Activated B cell treated with CpG ODN at 0.5 μM for 24 hours (primary cell): ENCODE data around the gene CHCHD1. TPM values are rescaled to one million over a fixed set of nuclear protein-coding genes. Genes with fewer than 3 reads are reported as not detected.
A peak's percentile ranks its signal among the peaks of the same experiment; 100 is the strongest.

Experiments used
- ATAC-seq: fragments of 200-7000 bp; cut with Tn5 transposase; one replicate; pipeline ENCODE4 v1.10.0; 2021; ENCODE audit warnings: low read depth, mild to moderate bottlenecking, moderate library complexity
- CTCF ChIA-PET: fragments of 350-600 bp; sonication (Branson Sonifier 250); formaldehyde crosslinking; loops from one replicate; lab custom pipeline; 2021; ENCODE audit warnings: antibody characterized with exemption; lab: Charles Lee
- POLR2A ChIA-PET: fragments of 350-600 bp; sonication (Branson Sonifier 250); formaldehyde crosslinking; loops from one replicate; lab custom pipeline; 2021; ENCODE audit warnings: antibody characterized with exemption; lab: Charles Lee
- DNase-seq: peaks from one replicate; pipeline ENCODE4 v3.0.0; 2022
- H3K27ac Mint-ChIP-seq: one replicate; pipeline ENCODE4 v1.8.0; 2020; ENCODE audit warnings: mixed read lengths
- H3K27me3 Mint-ChIP-seq: one replicate; pipeline ENCODE4 v1.8.0; 2021; ENCODE audit warnings: mixed read lengths
- H3K36me3 Mint-ChIP-seq: one replicate; pipeline ENCODE4 v1.8.0; 2021; ENCODE audit warnings: low read depth, mixed read lengths
- H3K4me1 Mint-ChIP-seq: one replicate; pipeline ENCODE4 v1.8.0; 2021; ENCODE audit warnings: mixed read lengths
- H3K4me3 Mint-ChIP-seq: one replicate; pipeline ENCODE4 v1.8.0; 2020; ENCODE audit warnings: mild to moderate bottlenecking, mixed read lengths
- H3K9me3 Mint-ChIP-seq: one replicate; pipeline ENCODE4 v1.8.0; 2020; ENCODE audit warnings: mixed read lengths
- CTCF ChIP-seq: fragments of 200-600 bp; IDR thresholded peaks from one replicate; pipeline ENCODE4 v1.8.0; 2022; ENCODE audit warnings: antibody characterized with exemption, mild to moderate bottlenecking
- intact Hi-C: fragments of 100-400 bp; cut with micrococcal nuclease; formaldehyde crosslinking; loops from one replicate; pipeline ENCODE4 v1.15.1; 2024
- total RNA-seq: library from RNA; stranded (reverse); gene quantifications from 2 replicates; pipeline ENCODE4 v1.2.3, GENCODE V29; 2022

Gene CHCHD1
- total RNA-seq, 1 donor from 2014 or later: 19.3 TPM

GRCh38 chr10:73768881-73769280 lies 13.0 kb upstream of the CHCHD1 start:
- DNase-seq (peak; percentile 39), ATAC-seq (peak; percentile 37)
- peak overlapping the region; percentile 13 for H3K4me3 Mint-ChIP-seq
- CTCF ChIA-PET: interaction anchor here (1.3 to 1.4 kb wide), 2 partner anchors 13 to 111 kb away, joined by 4 to 5 read pairs; partner anchors contain the start of gene CHCHD1
- H3K9me3 Mint-ChIP-seq: no peaks in the 10 kb centered on the region
- peaks cover 89% of the 10 kb centered on the region for H3K36me3 Mint-ChIP-seq
- no peaks in the 10 kb centered on the region for H3K27me3 Mint-ChIP-seq
- TF ChIP-seq CTCF: no peak
- POLR2A ChIA-PET: interaction anchor here (0.6 to 2.0 kb wide), 6 partner anchors 9 to 209 kb away, joined by 3 to 8 read pairs (median 5); partner anchors contain the start of genes CHCHD1 and SEC24C
- intact Hi-C loops: no loop called here
- peak overlapping the region; percentile 66 for H3K27ac Mint-ChIP-seq
- peaks cover 43% of the 10 kb centered on the region for H3K4me1 Mint-ChIP-seq

GRCh38 chr10:73769396-73769795 lies 12.5 kb upstream of the CHCHD1 start:
- CTCF ChIA-PET: interaction anchor here (1.3 to 1.4 kb wide), 2 partner anchors 12 to 110 kb away, joined by 4 to 5 read pairs; partner anchors contain the start of gene CHCHD1
- no peaks in the 10 kb centered on the region for H3K27me3 Mint-ChIP-seq
- POLR2A ChIA-PET: interaction anchor here (1.0 to 2.0 kb wide), 4 partner anchors 8 to 39 kb away, joined by 4 to 8 read pairs (median 5); partner anchors contain the start of genes CHCHD1 and SEC24C
- ATAC-seq (no peak), DNase-seq (no peak)
- intact Hi-C loops: no loop called here
- peaks cover 48% of the 10 kb centered on the region for H3K4me1 Mint-ChIP-seq
- H3K4me3 Mint-ChIP-seq: peak overlapping the region; percentile 13
- no peaks in the 10 kb centered on the region for H3K9me3 Mint-ChIP-seq
- H3K27ac Mint-ChIP-seq: peak overlapping the region; percentile 66
- peaks cover 87% of the 10 kb centered on the region for H3K36me3 Mint-ChIP-seq
- no peak for TF ChIP-seq CTCF

GRCh38 chr10:73771722-73772280 lies 10.0 kb upstream of the CHCHD1 start:
- intact Hi-C loops: loop anchor here (1.0 to 5.0 kb wide), 7 partner anchors 14 to 1056 kb away; partner anchors contain the start of genes KAT6B, NDST2, SEC24C and ZSWIM8
- Mint-ChIP-seq H3K27me3 (no peaks in the 10 kb centered on the region), H3K36me3 (peaks cover 77% of the 10 kb centered on the region), H3K9me3 (no peaks in the 10 kb centered on the region), H3K27ac (peak overlapping the region; percentile 91), H3K4me1 (peaks cover 64% of the 10 kb centered on the region), H3K4me3 (peak overlapping the region; percentile 91)
- ChIA-PET CTCF (interaction anchor here (0.8 to 2.8 kb wide), 5 partner anchors 14 to 108 kb away, joined by 3 to 19 read pairs (median 5); no protein-coding TSS in a partner anchor), POLR2A (interaction anchor here (0.5 to 3.3 kb wide), 20 partner anchors 9 to 1465 kb away, joined by 3 to 77 read pairs (median 8); partner anchors contain the start of genes CAMK2G, CHCHD1, NDST2 and PPP3CB)
- peak; percentile 2 for ATAC-seq
- peak; percentile 27 for DNase-seq
- TF ChIP-seq CTCF: no peak

- Mint-ChIP-seq H3K4me3 (peak overlapping the region; percentile 91), H3K9me3 (no peaks in the 10 kb centered on the region), H3K27ac (peak overlapping the region; percentile 91), H3K27me3 (no peaks in the 10 kb centered on the region), H3K4me1 (peaks cover 64% of the 10 kb centered on the region), H3K36me3 (peaks cover 78% of the 10 kb centered on the region)
- CTCF ChIA-PET: interaction anchor here (0.8 to 2.8 kb wide), 7 partner anchors 9 to 107 kb away, joined by 3 to 19 read pairs (median 5); partner anchors contain the start of gene CHCHD1
- no peak for TF ChIP-seq CTCF
- ATAC-seq: peak; percentile 67
- DNase-seq: peak; percentile 80
- POLR2A ChIA-PET: interaction anchor here (0.5 to 3.3 kb wide), 26 partner anchors 9 to 1884 kb away, joined by 3 to 77 read pairs (median 4); partner anchors contain the start of genes AP3M1, CAMK2G, CHCHD1 and NDST2
- intact Hi-C loops: loop anchor here (1.0 to 5.0 kb wide), 7 partner anchors 13 to 1055 kb away; partner anchors contain the start of genes KAT6B, NDST2, SEC24C and ZSWIM8
Observed at GRCh38 chr10:73772281-73773151, 9.3 kb upstream of the CHCHD1 start.
